Trophoblast cell (in vitro differentiated cells and primary cell): Measurements from ENCODE around the gene LAMA2.
A peak's percentile ranks its signal among the peaks of the same experiment; 100 is the strongest.

Source experiments
- DNase-seq, 2 donors: peaks; one replicate each; pipeline ENCODE4 v3.0.0-alpha.2; 2016
- H2AFZ ChIP-seq: 2 replicates; pipeline ENCODE4 v1.6.1; 2013; ENCODE audit warnings: low read length, moderate library complexity, mild to moderate bottlenecking; ENCODE audit not compliant: insufficient read depth, poor library complexity
- H2AK5ac ChIP-seq: 2 replicates; pipeline ENCODE4 v1.6.1; 2013; ENCODE audit warnings: mild to moderate bottlenecking, low read length
- H2BK120ac ChIP-seq: 2 replicates; pipeline ENCODE4 v1.6.1; 2013; ENCODE audit warnings: low read length, mild to moderate bottlenecking, moderate library complexity; ENCODE audit not compliant: insufficient read depth, poor library complexity
- H2BK12ac ChIP-seq: 2 replicates; pipeline ENCODE4 v1.6.1; 2013; ENCODE audit warnings: mild to moderate bottlenecking, low read length, moderate library complexity
- H2BK5ac ChIP-seq: 2 replicates; pipeline ENCODE4 v1.6.1; 2013; ENCODE audit warnings: low read length, low read depth, moderate library complexity, mild to moderate bottlenecking; ENCODE audit not compliant: poor library complexity
- H3K14ac ChIP-seq: 2 replicates; pipeline ENCODE4 v1.6.1; 2013; ENCODE audit warnings: mild to moderate bottlenecking, low read length
- H3K18ac ChIP-seq: 2 replicates; pipeline ENCODE4 v1.6.1; 2013; ENCODE audit warnings: mild to moderate bottlenecking, low read length
- H3K23ac ChIP-seq: 2 replicates; pipeline ENCODE4 v1.6.1; 2013; ENCODE audit warnings: low read length
- H3K27ac ChIP-seq: 2 replicates; pipeline ENCODE4 v1.5.1; 2013; ENCODE audit warnings: low read depth, mild to moderate bottlenecking, inconsistent platforms, low read length, moderate library complexity
- H3K27me3 ChIP-seq: 2 replicates; pipeline ENCODE4 v1.6.1; 2013; ENCODE audit warnings: inconsistent platforms, mild to moderate bottlenecking, low read length, moderate library complexity; ENCODE audit not compliant: insufficient read depth
- H3K36me3 ChIP-seq, 2 experiments: 1 replicate in 1 of 2; 2 replicates in 1 of 2; pipeline ENCODE4 v1.6.1; 2013; ENCODE audit warnings: low read length in 2 of 2, mild to moderate bottlenecking in 2 of 2, moderate library complexity in 1 of 2; ENCODE audit not compliant: insufficient read depth in 2 of 2, control insufficient read depth in 1 of 2
- H3K4ac ChIP-seq: 2 replicates; pipeline ENCODE4 v1.6.1; 2013; ENCODE audit warnings: low read depth, mild to moderate bottlenecking, low read length, moderate library complexity
- H3K4me1 ChIP-seq, 2 experiments: 1 replicate in 1 of 2; 2 replicates in 1 of 2; pipeline ENCODE4 v1.6.1; 2013; ENCODE audit warnings: low read length in 2 of 2, mild to moderate bottlenecking in 2 of 2, moderate library complexity in 1 of 2; ENCODE audit not compliant: insufficient read depth in 2 of 2, control insufficient read depth in 1 of 2
- H3K4me2 ChIP-seq: 2 replicates; pipeline ENCODE4 v1.6.1; 2013; ENCODE audit warnings: inconsistent platforms, mild to moderate bottlenecking, low read length, moderate library complexity
- H3K4me3 ChIP-seq: 2 replicates; pipeline ENCODE4 v1.5.1; 2013; ENCODE audit warnings: mild to moderate bottlenecking, low read depth, low read length, inconsistent platforms
- H3K79me1 ChIP-seq: one replicate; pipeline ENCODE4 v1.6.1; 2013; ENCODE audit warnings: low read length
- H3K79me2 ChIP-seq: 2 replicates; pipeline ENCODE4 v1.6.1; 2013; ENCODE audit warnings: low read length, mild to moderate bottlenecking; ENCODE audit not compliant: control insufficient read depth, insufficient read depth, poor library complexity
- H3K9ac ChIP-seq: 2 replicates; pipeline ENCODE4 v1.6.1; 2013; ENCODE audit warnings: mild to moderate bottlenecking, low read length
- H3K9me3 ChIP-seq: 2 replicates; pipeline ENCODE4 v1.6.1; 2013; ENCODE audit warnings: low read depth, mild to moderate bottlenecking, control low read depth, inconsistent platforms, low read length; ENCODE audit not compliant: insufficient read depth
- H4K12ac ChIP-seq: 2 replicates; pipeline ENCODE4 v1.6.1; 2013; ENCODE audit warnings: low read depth, mild to moderate bottlenecking, low read length, moderate library complexity
- H4K8ac ChIP-seq: 2 replicates; pipeline ENCODE4 v1.6.1; 2013; ENCODE audit warnings: low read depth, mild to moderate bottlenecking, low read length, moderate library complexity
- H4K91ac ChIP-seq: one replicate; pipeline ENCODE4 v1.6.1; 2013; ENCODE audit warnings: low read depth, mild to moderate bottlenecking, low read length, moderate library complexity
- WGBS: extraction: QIAGEN DNeasy Blood & Tissue Kit; methylation state at CpG from one replicate; pipeline ENCODE4 v1.1.7; 2013; ENCODE audit warnings: missing lambda C conversion rate; ENCODE audit not compliant: insufficient read length, insufficient coverage; ENCODE audit errors: extremely low coverage; 5-methylcytosine and 5-hydroxymethylcytosine counted together

LAMA2 gene

GRCh38 chr6:129251669-129252376 lies 368.9 kb downstream of the LAMA2 start:
- Histone ChIP-seq H3K4me3 (no peak overlapping the region), H3K4me2 (no peak overlapping the region), H3K14ac (no peak overlapping the region), H3K79me2 (no peaks in the 10 kb centered on the region), H3K18ac (no peak overlapping the region), H2BK12ac (no peak overlapping the region), H3K4ac (no peak overlapping the region), H3K4me1 (no peaks in the 10 kb centered on the region), H2AK5ac (no peak overlapping the region), H3K9me3 (no peaks in the 10 kb centered on the region), H3K23ac (no peak overlapping the region), H3K36me3 (no peaks in the 10 kb centered on the region), H4K91ac (no peak overlapping the region), H3K27me3 (no peaks in the 10 kb centered on the region), H3K9ac (no peak overlapping the region), H4K12ac (no peak overlapping the region), H3K27ac (no peak overlapping the region), H2BK5ac (no peak overlapping the region), H2BK120ac (no peak overlapping the region), H4K8ac (no peak overlapping the region), H2AFZ (no peak overlapping the region), H3K79me1 (no peaks in the 10 kb centered on the region)
- no CpG with 5 or more reads among the region's 13 CpGs for WGBS
- peak; percentile 72 to 94 for DNase-seq

- H4K12ac ChIP-seq = no peak overlapping the region
- no peak overlapping the region for H3K4me2 ChIP-seq
- no peak overlapping the region for H2BK120ac ChIP-seq
- no peak overlapping the region for H4K91ac ChIP-seq
- no peak overlapping the region for H3K23ac ChIP-seq
- H3K27ac ChIP-seq = no peak overlapping the region
- no peaks in the 10 kb centered on the region for H3K9me3 ChIP-seq
- H3K18ac ChIP-seq = no peak overlapping the region
- H3K14ac ChIP-seq = no peak overlapping the region
- H3K36me3 ChIP-seq = no peaks in the 10 kb centered on the region
- no peak overlapping the region for H3K4me3 ChIP-seq
- WGBS = no CpG with 5 or more reads among the region's 6 CpGs
- no peak for DNase-seq
- no peak overlapping the region for H2AK5ac ChIP-seq
- H2AFZ ChIP-seq = no peak overlapping the region
- H2BK12ac ChIP-seq = no peak overlapping the region
- no peaks in the 10 kb centered on the region for H3K79me2 ChIP-seq
- H3K79me1 ChIP-seq = no peaks in the 10 kb centered on the region
- no peak overlapping the region for H3K9ac ChIP-seq
- H3K4ac ChIP-seq = no peak overlapping the region
- no peaks in the 10 kb centered on the region for H3K4me1 ChIP-seq
- H3K27me3 ChIP-seq = no peaks in the 10 kb centered on the region
- H4K8ac ChIP-seq = no peak overlapping the region
- no peak overlapping the region for H2BK5ac ChIP-seq
Measured at GRCh38 chr6:129252377-129253071, 369.6 kb downstream of the LAMA2 start.

GRCh38 chr6:129253242-129253641 lies 370.3 kb downstream of the LAMA2 start:
- Histone ChIP-seq H3K4ac (no peak overlapping the region), H2AFZ (no peak overlapping the region), H3K36me3 (no peaks in the 10 kb centered on the region), H2BK12ac (no peak overlapping the region), H3K4me3 (no peak overlapping the region), H3K79me2 (no peaks in the 10 kb centered on the region), H3K79me1 (no peaks in the 10 kb centered on the region), H3K27me3 (no peaks in the 10 kb centered on the region), H4K12ac (no peak overlapping the region), H2AK5ac (no peak overlapping the region), H3K4me2 (no peak overlapping the region), H3K4me1 (no peaks in the 10 kb centered on the region), H3K23ac (no peak overlapping the region), H3K27ac (no peak overlapping the region), H4K91ac (no peak overlapping the region), H2BK5ac (no peak overlapping the region), H3K9ac (no peak overlapping the region), H3K14ac (no peak overlapping the region), H3K9me3 (no peaks in the 10 kb centered on the region), H2BK120ac (no peak overlapping the region), H4K8ac (no peak overlapping the region), H3K18ac (no peak overlapping the region)
- WGBS = no CpG with 5 or more reads among the region's 1 CpG
- no peak for DNase-seq

- Histone ChIP-seq H3K27ac (no peak overlapping the region), H3K14ac (no peak overlapping the region), H3K79me2 (no peaks in the 10 kb centered on the region), H3K4me2 (no peak overlapping the region), H2AFZ (no peak overlapping the region), H2BK12ac (no peak overlapping the region), H4K91ac (no peak overlapping the region), H2BK120ac (no peak overlapping the region), H3K36me3 (no peaks in the 10 kb centered on the region), H3K9me3 (no peaks in the 10 kb centered on the region), H3K4me3 (no peak overlapping the region), H4K12ac (no peak overlapping the region), H3K9ac (no peak overlapping the region), H3K4ac (no peak overlapping the region), H3K23ac (no peak overlapping the region), H3K79me1 (no peaks in the 10 kb centered on the region), H2BK5ac (no peak overlapping the region), H3K18ac (no peak overlapping the region), H4K8ac (no peak overlapping the region), H2AK5ac (no peak overlapping the region), H3K27me3 (no peaks in the 10 kb centered on the region), H3K4me1 (no peaks in the 10 kb centered on the region)
- no CpG with 5 or more reads among the region's 6 CpGs for WGBS
- peak in 1 of 2 donors; percentile 34 for DNase-seq
Measured at GRCh38 chr6:129253727-129254126, 370.8 kb downstream of the LAMA2 start.
